SK-N-SH treated with all-trans-retinoic acid at 6 μM for 48 hours (cell line): ENCODE data around the gene TMEM161A.

Source experiments
- BACH2 ChIP-seq: fragments of 250-450 bp; sonication (Bioruptor Pico); IDR thresholded peaks from 2 replicates; pipeline ENCODE4 v1.9.0; 2021; ENCODE audit warnings: mild to moderate bottlenecking, borderline replicate concordance
- CREB5 ChIP-seq: fragments of 250-450 bp; sonication (Bioruptor Pico); IDR thresholded peaks from 2 replicates; pipeline ENCODE4 v1.5.1; 2020; ENCODE audit warnings: low read depth, mild to moderate bottlenecking, moderate library complexity
- CSDC2 ChIP-seq: fragments of 250-450 bp; sonication (Bioruptor Pico); IDR thresholded peaks from 2 replicates; pipeline ENCODE4 v1.5.0; 2020; ENCODE audit warnings: mild to moderate bottlenecking, moderate library complexity
- CSRNP3 ChIP-seq: fragments of 250-450 bp; sonication (Bioruptor Pico); IDR thresholded peaks from 2 replicates; pipeline ENCODE4 v1.5.1; 2021; ENCODE audit warnings: mild to moderate bottlenecking, moderate library complexity
- ISL1 ChIP-seq: fragments of 250-450 bp; sonication (Bioruptor Pico); IDR thresholded peaks from 2 replicates; pipeline ENCODE4 v2.1.2; 2022; ENCODE audit warnings: mild to moderate bottlenecking, moderate library complexity
- OSR1 ChIP-seq: fragments of 250-450 bp; sonication (Bioruptor Pico); IDR thresholded peaks from 2 replicates; pipeline ENCODE4 v1.8.0; 2022; ENCODE audit warnings: moderate library complexity, mild to moderate bottlenecking, inconsistent platforms
- PATZ1 ChIP-seq: fragments of 250-450 bp; sonication (Bioruptor Pico); IDR thresholded peaks from 2 replicates; pipeline ENCODE4 v1.8.0; 2020; ENCODE audit warnings: mild to moderate bottlenecking, moderate library complexity, borderline replicate concordance
- PPARA ChIP-seq: fragments of 250-450 bp; sonication (Bioruptor Pico); IDR thresholded peaks from 2 replicates; pipeline ENCODE4 v1.5.0; 2020; ENCODE audit warnings: mild to moderate bottlenecking, borderline replicate concordance
- SNAI2 ChIP-seq: fragments of 250-450 bp; sonication (Bioruptor Pico); IDR thresholded peaks from 2 replicates; pipeline ENCODE4 v1.5.0; 2020; ENCODE audit warnings: mild to moderate bottlenecking, moderate library complexity
- ZC3H10 ChIP-seq: fragments of 250-450 bp; sonication (Bioruptor Pico); IDR thresholded peaks from 2 replicates; pipeline ENCODE4 v1.5.1; 2021; ENCODE audit warnings: mild to moderate bottlenecking, moderate library complexity
- ZFP3 ChIP-seq: fragments of 250-450 bp; sonication (Bioruptor Pico); IDR thresholded peaks from 2 replicates; pipeline ENCODE4 v1.5.0; 2020; ENCODE audit warnings: mild to moderate bottlenecking, moderate library complexity
- ZNF565 ChIP-seq: fragments of 450-650 bp; formaldehyde crosslinking; conservative IDR thresholded peaks from 2 replicates; pipeline ENCODE4 v1.5.0; 2020; ENCODE audit warnings: low read depth, mild to moderate bottlenecking, moderate library complexity
- ZNF70 ChIP-seq: fragments of 450-650 bp; formaldehyde crosslinking; IDR thresholded peaks from 2 replicates; pipeline ENCODE4 v1.5.0; 2020; ENCODE audit warnings: mild to moderate bottlenecking, moderate library complexity
- TF ChIP-seq, protein P1 (sequence below): fragments of 250-450 bp; sonication (Bioruptor Pico); IDR thresholded peaks from 2 replicates; pipeline ENCODE4 v1.8.0; 2021; ENCODE audit warnings: low read depth, mild to moderate bottlenecking, moderate library complexity, borderline replicate concordance

- TF ChIP-seq PPARA (CRISPR knock-in tag) = no peak
- TF ChIP-seq PATZ1 (CRISPR knock-in tag) = no peak
- no peak for TF ChIP-seq SNAI2
- TF ChIP-seq ZC3H10 (CRISPR knock-in tag) = no peak
- TF ChIP-seq CREB5 (CRISPR knock-in tag) = no peak
- no peak for TF ChIP-seq CSDC2 (CRISPR knock-in tag)
- no peak for TF ChIP-seq OSR1
- TF ChIP-seq ISL1 (CRISPR knock-in tag) = no peak
- no peak for TF ChIP-seq BACH2 (CRISPR knock-in tag)
- TF ChIP-seq ZFP3 (CRISPR knock-in tag) = no peak
- no peak for TF ChIP-seq CSRNP3 (CRISPR knock-in tag)
- no peak for TF ChIP-seq ZNF565
- TF ChIP-seq, protein P1, sequence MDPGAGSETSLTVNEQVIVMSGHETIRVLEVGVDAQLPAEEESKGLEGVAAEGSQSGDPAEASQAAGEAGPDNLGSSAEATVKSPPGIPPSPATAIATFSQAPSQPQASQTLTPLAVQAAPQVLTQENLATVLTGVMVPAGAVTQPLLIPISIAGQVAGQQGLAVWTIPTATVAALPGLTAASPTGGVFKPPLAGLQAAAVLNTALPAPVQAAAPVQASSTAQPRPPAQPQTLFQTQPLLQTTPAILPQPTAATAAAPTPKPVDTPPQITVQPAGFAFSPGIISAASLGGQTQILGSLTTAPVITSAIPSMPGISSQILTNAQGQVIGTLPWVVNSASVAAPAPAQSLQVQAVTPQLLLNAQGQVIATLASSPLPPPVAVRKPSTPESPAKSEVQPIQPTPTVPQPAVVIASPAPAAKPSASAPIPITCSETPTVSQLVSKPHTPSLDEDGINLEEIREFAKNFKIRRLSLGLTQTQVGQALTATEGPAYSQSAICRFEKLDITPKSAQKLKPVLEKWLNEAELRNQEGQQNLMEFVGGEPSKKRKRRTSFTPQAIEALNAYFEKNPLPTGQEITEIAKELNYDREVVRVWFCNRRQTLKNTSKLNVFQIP (CRISPR knock-in tag) = no peak
- no peak for TF ChIP-seq ZNF70
Measured at GRCh38 chr19:19171821-19172532, 33.7 kb upstream of the TMEM161A start.
